Activated T-helper 17 cell treated with anti-CD3 and anti-CD28 coated beads, Interleukin-2, amount 50 U/mL, for 72 hours (primary cell): Measurements from ENCODE around the gene KCNIP4. TPM values are rescaled to one million over a fixed set of nuclear protein-coding genes. Genes with fewer than 3 reads are reported as not detected.
"Not testable (repeated sequence)": the region's sequence is repeated elsewhere in the genome, so short reads cannot be mapped to it uniquely, and the experiment has no call there.

Experiments used
- ATAC-seq: fragments of 150-1000 bp; cut with Tn5 transposase; replicated peaks from 2 replicates; pipeline ENCODE4 v1.10.0; 2021; ENCODE audit warnings: mild to moderate bottlenecking, moderate library complexity
- H3K27ac Mint-ChIP-seq: one replicate; pipeline ENCODE4 v1.8.0; 2022; ENCODE audit warnings: mixed read lengths
- H3K27me3 Mint-ChIP-seq: one replicate; pipeline ENCODE4 v1.8.0; 2022; ENCODE audit warnings: mixed read lengths
- H3K36me3 Mint-ChIP-seq: one replicate; pipeline ENCODE4 v1.8.0; 2022; ENCODE audit warnings: low read depth, mild to moderate bottlenecking, mixed read lengths
- H3K4me1 Mint-ChIP-seq: one replicate; pipeline ENCODE4 v1.8.0; 2022; ENCODE audit warnings: mixed read lengths
- H3K4me3 Mint-ChIP-seq: one replicate; pipeline ENCODE4 v1.8.0; 2022; ENCODE audit warnings: mild to moderate bottlenecking, mixed read lengths
- H3K9me3 Mint-ChIP-seq: one replicate; pipeline ENCODE4 v1.8.0; 2022; ENCODE audit warnings: mixed read lengths
- total RNA-seq, 2 donors: library from RNA; stranded (reverse); gene quantifications; one replicate each; pipeline ENCODE4 v1.2.3, GENCODE V29; 2022

KCNIP4 gene
- total RNA-seq, 2 donors from 2014 or later, result not detected

GRCh38 chr4:21385706-21386105 is 562.9 kb downstream of the KCNIP4 start:
- peaks cover 3% of the 10 kb centered on the region for H3K27me3 Mint-ChIP-seq
- ATAC-seq, result no peak
- no peaks in the 10 kb centered on the region for H3K36me3 Mint-ChIP-seq
- no peak overlapping the region for H3K27ac Mint-ChIP-seq
- no peaks in the 10 kb centered on the region for H3K4me1 Mint-ChIP-seq
- peaks cover 5% of the 10 kb centered on the region for H3K9me3 Mint-ChIP-seq
- no peak overlapping the region for H3K4me3 Mint-ChIP-seq

GRCh38 chr4:21384609-21385008 is 564.0 kb downstream of the KCNIP4 start:
- no peaks in the 10 kb centered on the region for H3K4me1 Mint-ChIP-seq
- peaks cover 5% of the 10 kb centered on the region for H3K9me3 Mint-ChIP-seq
- H3K4me3 Mint-ChIP-seq, result no peak overlapping the region
- no peaks in the 10 kb centered on the region for H3K36me3 Mint-ChIP-seq
- ATAC-seq, result no peak
- no peak overlapping the region for H3K27ac Mint-ChIP-seq
- peaks cover 3% of the 10 kb centered on the region for H3K27me3 Mint-ChIP-seq

GRCh38 chr4:21380861-21381260 is 567.7 kb downstream of the KCNIP4 start:
- Mint-ChIP-seq H3K9me3 (peaks cover 11% of the 10 kb centered on the region), H3K36me3 (no peaks in the 10 kb centered on the region), H3K4me1 (no peaks in the 10 kb centered on the region), H3K27me3 (peaks cover 7% of the 10 kb centered on the region), H3K27ac (no peak overlapping the region), H3K4me3 (no peak overlapping the region)
- no peak for ATAC-seq

DNA sequence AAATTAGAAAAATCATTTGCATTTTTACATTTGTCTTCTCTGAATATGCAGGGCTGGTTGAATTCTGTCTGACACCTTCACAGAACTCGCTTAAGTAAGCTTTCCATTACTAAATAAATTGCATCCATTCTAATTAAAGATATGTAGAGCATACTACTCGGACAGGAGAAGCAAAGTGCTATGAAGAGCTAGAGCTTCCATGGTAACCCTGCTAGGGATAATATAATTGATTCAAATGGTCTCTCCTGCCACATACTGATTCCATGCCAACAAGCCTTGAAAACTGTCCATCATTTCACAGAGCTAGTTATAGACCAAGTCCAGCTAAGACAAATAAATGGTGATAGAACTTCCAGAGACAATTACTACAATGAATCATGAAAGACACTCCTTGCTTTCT is 571.5 kb downstream of the KCNIP4 start:
- ATAC-seq, result no peak
- Mint-ChIP-seq H3K27ac (no peak overlapping the region), H3K36me3 (no peaks in the 10 kb centered on the region), H3K9me3 (peaks cover 15% of the 10 kb centered on the region), H3K4me3 (no peak overlapping the region), H3K4me1 (no peaks in the 10 kb centered on the region), H3K27me3 (peaks cover 7% of the 10 kb centered on the region)

- ATAC-seq, result no peak
- peaks cover 4% of the 10 kb centered on the region for H3K27me3 Mint-ChIP-seq
- no peaks in the 10 kb centered on the region for H3K36me3 Mint-ChIP-seq
- peaks cover 11% of the 10 kb centered on the region for H3K9me3 Mint-ChIP-seq
- no peaks in the 10 kb centered on the region for H3K4me1 Mint-ChIP-seq
- no peak overlapping the region for H3K27ac Mint-ChIP-seq
- no peak overlapping the region for H3K4me3 Mint-ChIP-seq
Observed at GRCh38 chr4:21376176-21376575, 572.4 kb downstream of the KCNIP4 start.

GRCh38 chr4:21374641-21375368 is 573.8 kb downstream of the KCNIP4 start:
- no peak for ATAC-seq
- Mint-ChIP-seq H3K9me3 (peaks cover 11% of the 10 kb centered on the region), H3K4me1 (no peaks in the 10 kb centered on the region)

GRCh38 chr4:21367567-21367966 is 581.0 kb downstream of the KCNIP4 start:
- H3K4me1 Mint-ChIP-seq, result no peaks in the 10 kb centered on the region
- no peaks in the 10 kb centered on the region for H3K36me3 Mint-ChIP-seq
- H3K4me3 Mint-ChIP-seq, result no peak overlapping the region
- no peaks in the 10 kb centered on the region for H3K9me3 Mint-ChIP-seq
- H3K27me3 Mint-ChIP-seq, result peaks cover 3% of the 10 kb centered on the region
- no peak overlapping the region for H3K27ac Mint-ChIP-seq
- ATAC-seq, result no peak

More at GRCh38 chr4:21374641-21375368, 573.8 kb downstream of the KCNIP4 start:
- no peak overlapping the region for H3K27ac Mint-ChIP-seq
- peaks cover 4% of the 10 kb centered on the region for H3K27me3 Mint-ChIP-seq
- H3K4me3 Mint-ChIP-seq, result no peak overlapping the region
- H3K36me3 Mint-ChIP-seq, result no peaks in the 10 kb centered on the region

DNA sequence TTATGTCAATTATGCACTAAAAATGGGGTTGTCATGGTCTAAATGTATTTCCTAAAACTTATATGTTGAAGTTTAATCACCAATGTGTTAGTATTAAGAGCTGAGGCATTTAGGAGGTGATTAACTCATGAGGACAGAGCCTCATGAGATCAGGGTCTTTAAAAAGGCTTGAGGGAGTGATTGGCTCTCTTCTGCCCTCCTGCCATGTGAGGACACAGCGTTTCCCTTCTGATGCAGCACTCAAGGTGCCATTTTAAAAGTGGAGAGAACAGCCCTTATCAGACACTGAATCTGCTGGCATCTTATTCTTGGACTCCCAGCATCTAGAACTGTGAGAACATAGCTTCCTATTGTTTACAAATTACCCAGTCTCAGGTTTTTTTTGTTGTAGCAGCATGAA is 581.7 kb downstream of the KCNIP4 start:
- Mint-ChIP-seq H3K36me3 (no peaks in the 10 kb centered on the region), H3K4me1 (no peaks in the 10 kb centered on the region), H3K27me3 (peaks cover 3% of the 10 kb centered on the region), H3K27ac (no peak overlapping the region), H3K4me3 (no peak overlapping the region), H3K9me3 (no peaks in the 10 kb centered on the region)
- ATAC-seq, result no peak

DNA sequence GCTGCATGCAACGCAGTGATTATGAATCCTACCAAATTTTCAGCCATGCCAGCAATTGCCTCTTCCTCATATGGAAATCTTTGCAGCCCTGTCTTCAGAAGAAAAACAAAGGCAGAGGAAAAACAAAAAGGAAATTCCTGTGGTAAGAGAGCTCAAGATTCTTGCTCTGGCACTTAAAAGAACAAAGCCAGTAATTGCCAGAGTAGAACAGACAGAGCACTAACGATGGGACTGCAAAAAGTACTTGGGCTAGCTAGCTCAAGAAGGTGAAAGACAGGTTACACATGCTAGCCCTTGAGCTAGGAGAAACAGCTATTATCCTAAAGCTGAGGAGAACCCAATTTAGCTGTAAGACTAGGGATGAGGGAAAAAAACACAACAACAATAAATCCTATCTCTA is 582.3 kb downstream of the KCNIP4 start:
- ATAC-seq, result no peak
- no peaks in the 10 kb centered on the region for H3K4me1 Mint-ChIP-seq
- no peaks in the 10 kb centered on the region for H3K36me3 Mint-ChIP-seq
- H3K27me3 Mint-ChIP-seq, result peaks cover 3% of the 10 kb centered on the region
- H3K9me3 Mint-ChIP-seq, result no peaks in the 10 kb centered on the region
- H3K27ac Mint-ChIP-seq, result no peak overlapping the region
- no peak overlapping the region for H3K4me3 Mint-ChIP-seq

DNA sequence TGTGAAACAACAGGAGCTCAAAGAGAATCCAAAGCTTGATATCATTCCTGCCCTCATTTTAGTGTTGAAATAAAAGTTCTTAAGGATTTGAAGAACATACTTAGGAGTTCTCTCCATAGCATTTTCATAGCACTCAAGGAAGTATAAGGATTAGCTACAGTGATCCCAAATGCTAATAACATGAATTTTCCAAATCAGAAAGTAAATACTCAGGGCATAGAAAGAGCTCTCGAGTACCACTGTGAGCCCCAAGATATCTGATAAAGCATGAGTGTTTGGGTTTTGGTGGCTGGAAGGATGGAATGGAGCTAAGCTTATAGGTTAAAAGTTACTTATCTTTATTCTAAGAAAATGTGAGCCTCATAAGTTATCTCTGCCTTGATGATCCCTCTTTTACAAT is 584.9 kb downstream of the KCNIP4 start:
- no peaks in the 10 kb centered on the region for H3K4me1 Mint-ChIP-seq
- no peak for ATAC-seq
- no peaks in the 10 kb centered on the region for H3K36me3 Mint-ChIP-seq
- no peak overlapping the region for H3K4me3 Mint-ChIP-seq
- no peak overlapping the region for H3K27ac Mint-ChIP-seq
- H3K9me3 Mint-ChIP-seq, result no peaks in the 10 kb centered on the region
- H3K27me3 Mint-ChIP-seq, result peaks cover 3% of the 10 kb centered on the region

DNA sequence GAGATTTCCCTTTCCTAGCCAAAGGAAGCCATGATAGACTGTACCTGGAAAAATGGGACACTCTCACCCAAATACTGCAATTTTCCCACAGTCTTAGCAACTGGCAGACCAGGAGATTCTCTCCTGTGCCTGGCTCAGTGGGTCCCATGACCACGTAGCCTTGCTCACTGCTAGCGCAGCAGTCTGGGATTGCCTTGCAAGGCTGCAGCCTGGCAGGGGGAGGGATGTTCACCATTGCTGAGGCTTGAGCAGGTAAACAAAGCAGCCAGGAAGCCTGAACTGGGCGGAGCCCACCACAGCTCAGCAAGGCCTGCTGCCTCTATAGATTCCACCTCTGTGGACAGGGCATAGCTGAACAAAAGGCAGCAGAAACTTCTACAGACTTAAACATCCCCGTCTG is 596.2 kb downstream of the KCNIP4 start:
- H3K27me3 Mint-ChIP-seq, H3K36me3 Mint-ChIP-seq, H3K9me3 Mint-ChIP-seq, H3K4me3 Mint-ChIP-seq, H3K27ac Mint-ChIP-seq, ATAC-seq, H3K4me1 Mint-ChIP-seq: not testable (repeated sequence)

GRCh38 chr4:21347142-21347541 is 601.4 kb downstream of the KCNIP4 start:
- peaks cover 8% of the 10 kb centered on the region for H3K9me3 Mint-ChIP-seq
- H3K4me1 Mint-ChIP-seq, result no peaks in the 10 kb centered on the region
- H3K36me3 Mint-ChIP-seq, result no peaks in the 10 kb centered on the region
- no peak overlapping the region for H3K4me3 Mint-ChIP-seq
- H3K27me3 Mint-ChIP-seq, result no peaks in the 10 kb centered on the region
- ATAC-seq, result no peak
- H3K27ac Mint-ChIP-seq, result no peak overlapping the region

- Mint-ChIP-seq H3K4me3 (no peak overlapping the region), H3K27me3 (peaks cover 4% of the 10 kb centered on the region), H3K4me1 (no peaks in the 10 kb centered on the region), H3K36me3 (no peaks in the 10 kb centered on the region), H3K27ac (no peak overlapping the region), H3K9me3 (peaks cover 16% of the 10 kb centered on the region)
- ATAC-seq, result no peak
Observed at GRCh38 chr4:21327976-21328700, 620.4 kb downstream of the KCNIP4 start.

- peaks cover 4% of the 10 kb centered on the region for H3K27me3 Mint-ChIP-seq
- no peak overlapping the region for H3K4me3 Mint-ChIP-seq
- peaks cover 9% of the 10 kb centered on the region for H3K4me1 Mint-ChIP-seq
- H3K27ac Mint-ChIP-seq, result no peak overlapping the region
- peaks cover 15% of the 10 kb centered on the region for H3K9me3 Mint-ChIP-seq
- no peaks in the 10 kb centered on the region for H3K36me3 Mint-ChIP-seq
- ATAC-seq, result no peak
Observed at GRCh38 chr4:21320034-21320433, 628.5 kb downstream of the KCNIP4 start.

- ATAC-seq, result no peak
- peaks cover 31% of the 10 kb centered on the region for H3K27me3 Mint-ChIP-seq
Observed at GRCh38 chr4:21307709-21308108, 640.9 kb downstream of the KCNIP4 start.

More at GRCh38 chr4:21307709-21308108, 640.9 kb downstream of the KCNIP4 start:
- H3K36me3 Mint-ChIP-seq, result no peaks in the 10 kb centered on the region
- no peak overlapping the region for H3K27ac Mint-ChIP-seq
- H3K4me3 Mint-ChIP-seq, result no peak overlapping the region
- no peaks in the 10 kb centered on the region for H3K4me1 Mint-ChIP-seq
- no peaks in the 10 kb centered on the region for H3K9me3 Mint-ChIP-seq
